Measurements from ENCODE around the gene SKAP1.

Gene SKAP1

DNA sequence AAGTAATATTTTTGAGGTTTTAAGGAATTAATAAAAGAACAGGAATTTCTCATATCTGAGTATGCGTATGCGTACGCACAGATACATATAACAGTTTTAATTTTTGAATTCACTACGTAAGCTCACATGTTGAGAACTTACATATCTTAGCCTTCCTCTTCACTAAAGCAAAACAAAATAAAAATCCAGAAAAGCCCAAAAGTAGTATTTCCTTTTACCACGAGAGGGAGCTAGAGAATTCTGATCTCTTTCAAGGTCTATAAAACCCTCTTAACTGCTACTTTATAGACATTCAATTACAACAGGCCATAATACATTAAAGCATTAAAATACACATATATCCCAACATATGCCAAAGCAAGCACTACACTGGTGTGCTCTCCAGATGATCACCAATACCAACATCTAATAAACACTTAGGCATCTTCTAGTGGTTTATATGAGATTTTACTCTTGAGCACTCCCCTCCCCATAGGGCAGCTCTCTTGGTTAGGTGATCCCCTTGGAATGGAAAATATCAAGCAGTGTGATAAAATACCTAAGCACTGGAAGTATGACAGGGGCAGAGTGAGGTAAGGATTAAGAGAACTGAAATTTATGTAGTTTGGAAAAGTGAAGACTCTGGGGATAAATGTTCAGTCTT lies 94.0 kb downstream of the SKAP1 start:
- Histone ChIP-seq H3K4me2 (ENCODE audit: insufficient read depth, low read length, poor library complexity, severe bottlenecking) (no peak overlapping the region), H3K9me3 (replicated peaks in 1 of 2; ENCODE audit: control insufficient read depth in 2 of 2, insufficient read depth in 1 of 2, low read depth in 1 of 2, low read length in 2 of 2) (no peaks in the 10 kb centered on the region), H3K36me3 (replicated peaks in 1 of 2; ENCODE audit: control insufficient read depth in 2 of 2, insufficient read depth in 2 of 2, low read length in 2 of 2) (no peaks in the 10 kb centered on the region), H3K79me1 (ENCODE audit: low read depth, low read length) (no peaks in the 10 kb centered on the region), H3K9ac (ENCODE audit: low read depth, low read length, poor library complexity) (no peak overlapping the region), H2BK15ac (ENCODE audit: low read length) (no peak overlapping the region), H4K8ac (ENCODE audit: low read depth, low read length) (no peak overlapping the region), H3K23ac (ENCODE audit: low read depth, low read length, poor library complexity) (no peak overlapping the region), H3K4ac (ENCODE audit: low read length) (no peak overlapping the region), H2AFZ (ENCODE audit: low read length) (no peak overlapping the region), H2BK120ac (ENCODE audit: low read depth, low read length) (no peak overlapping the region), H3K18ac (ENCODE audit: low read length) (no peak overlapping the region), H3K27ac (replicated peaks; ENCODE audit: low read length) (no peak overlapping the region), H2BK12ac (ENCODE audit: low read length) (no peak overlapping the region), H3K4me1 (ENCODE audit: control insufficient read depth in 2 of 2, insufficient read depth in 1 of 2, low read depth in 1 of 2, low read length in 2 of 2) (no peaks in the 10 kb centered on the region), H3K4me3 (ENCODE audit: low read length in 2 of 2) (no peak overlapping the region), H3K27me3 (ENCODE audit: control insufficient read depth in 3 of 3, insufficient read depth in 3 of 3, low read depth in 1 of 3, low read length in 3 of 3) (peaks cover 0 to 25% (median 3%) of the 10 kb centered on the region in 3 experiments), H3K14ac (ENCODE audit: low read length) (no peak overlapping the region), H2BK5ac (ENCODE audit: low read length) (no peak overlapping the region), H4K91ac (ENCODE audit: low read depth, low read length, poor library complexity) (no peak overlapping the region), H2AK5ac (ENCODE audit: low read depth, low read length) (no peak overlapping the region)
- peak; percentile 58 for DNase-seq (ENCODE audit: low spot score)
- WGBS, 2 donors (ENCODE audit: extremely low coverage in 2 of 2, insufficient read length in 2 of 2, insufficient replicate concordance in 1 of 2): no CpG with 5 or more reads among the region's 5 CpGs

DNA sequence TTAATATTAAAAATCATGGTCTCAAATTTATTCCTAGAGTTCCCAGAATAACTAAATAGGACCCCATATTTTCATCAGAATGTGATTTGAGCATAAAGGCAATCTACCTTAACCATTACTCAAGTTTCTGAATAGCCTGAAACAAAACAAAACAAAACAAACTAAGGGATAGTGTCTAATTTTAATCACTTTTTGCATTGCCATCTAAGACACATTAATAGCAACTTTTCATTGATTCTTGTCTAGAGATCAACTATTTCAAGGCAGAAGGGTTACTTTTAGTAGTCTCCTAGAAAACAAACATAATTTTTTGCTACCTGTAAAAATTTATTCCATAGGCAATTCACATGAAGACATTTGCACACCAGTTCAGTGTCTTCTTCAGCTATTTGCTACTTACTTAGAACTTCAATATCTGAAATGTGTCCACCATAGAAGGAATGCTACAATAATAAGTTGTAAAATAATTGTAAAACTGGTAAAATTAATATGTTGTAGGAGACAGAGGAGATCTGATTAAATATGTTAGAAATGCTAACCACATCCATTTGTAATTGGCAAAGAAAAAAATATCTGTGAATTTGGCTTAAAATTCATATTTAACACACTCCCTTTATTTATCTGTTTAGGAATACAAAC lies 94.7 kb downstream of the SKAP1 start:
- Histone ChIP-seq H4K91ac (ENCODE audit: low read depth, low read length, poor library complexity) (no peak overlapping the region), H3K18ac (ENCODE audit: low read length) (no peak overlapping the region), H3K4ac (ENCODE audit: low read length) (no peak overlapping the region), H4K8ac (ENCODE audit: low read depth, low read length) (no peak overlapping the region), H3K36me3 (replicated peaks in 1 of 2; ENCODE audit: control insufficient read depth in 2 of 2, insufficient read depth in 2 of 2, low read length in 2 of 2) (no peaks in the 10 kb centered on the region), H3K4me1 (ENCODE audit: control insufficient read depth in 2 of 2, insufficient read depth in 1 of 2, low read depth in 1 of 2, low read length in 2 of 2) (no peaks in the 10 kb centered on the region), H3K4me3 (ENCODE audit: low read length in 2 of 2) (no peak overlapping the region), H3K4me2 (ENCODE audit: insufficient read depth, low read length, poor library complexity, severe bottlenecking) (no peak overlapping the region), H3K27ac (replicated peaks; ENCODE audit: low read length) (no peak overlapping the region), H3K27me3 (ENCODE audit: control insufficient read depth in 3 of 3, insufficient read depth in 3 of 3, low read depth in 1 of 3, low read length in 3 of 3) (peaks cover 0 to 32% (median 3%) of the 10 kb centered on the region in 3 experiments), H3K9ac (ENCODE audit: low read depth, low read length, poor library complexity) (no peak overlapping the region), H2BK5ac (ENCODE audit: low read length) (no peak overlapping the region), H2AFZ (ENCODE audit: low read length) (no peak overlapping the region), H3K14ac (ENCODE audit: low read length) (no peak overlapping the region), H2BK15ac (ENCODE audit: low read length) (no peak overlapping the region), H3K23ac (ENCODE audit: low read depth, low read length, poor library complexity) (no peak overlapping the region), H3K79me1 (ENCODE audit: low read depth, low read length) (no peaks in the 10 kb centered on the region), H2BK120ac (ENCODE audit: low read depth, low read length) (no peak overlapping the region), H3K9me3 (replicated peaks in 1 of 2; ENCODE audit: control insufficient read depth in 2 of 2, insufficient read depth in 1 of 2, low read depth in 1 of 2, low read length in 2 of 2) (no peaks in the 10 kb centered on the region), H2AK5ac (ENCODE audit: low read depth, low read length) (no peak overlapping the region), H2BK12ac (ENCODE audit: low read length) (no peak overlapping the region)
- no peak for DNase-seq (ENCODE audit: low spot score)

DNA sequence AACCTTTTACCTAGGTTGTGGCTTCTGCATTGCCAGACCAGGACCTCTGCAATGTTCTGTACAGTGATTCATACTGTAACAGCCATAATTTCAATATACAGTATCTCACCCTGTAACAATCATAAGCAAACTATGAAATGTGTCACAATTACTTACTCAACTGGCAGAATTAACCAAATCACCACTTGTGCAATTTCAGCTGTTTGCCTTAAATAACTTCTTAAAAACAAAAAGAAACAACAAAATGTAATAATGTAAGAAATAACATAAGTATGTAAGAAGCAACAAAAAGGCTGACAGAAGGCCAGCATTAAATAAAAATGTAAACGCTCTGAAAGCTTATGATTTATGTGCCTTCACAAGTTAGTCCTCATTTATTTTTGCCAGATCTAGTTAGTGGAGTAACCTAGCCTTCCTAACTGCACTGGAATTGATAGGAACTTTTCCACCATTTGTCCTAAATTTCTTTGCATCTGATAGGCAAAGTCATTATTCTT lies 96.9 kb downstream of the SKAP1 start:
- Histone ChIP-seq H3K79me1 (ENCODE audit: low read depth, low read length) (no peaks in the 10 kb centered on the region), H3K18ac (ENCODE audit: low read length) (no peak overlapping the region)
- DNase-seq (ENCODE audit: low spot score): no peak

DNA sequence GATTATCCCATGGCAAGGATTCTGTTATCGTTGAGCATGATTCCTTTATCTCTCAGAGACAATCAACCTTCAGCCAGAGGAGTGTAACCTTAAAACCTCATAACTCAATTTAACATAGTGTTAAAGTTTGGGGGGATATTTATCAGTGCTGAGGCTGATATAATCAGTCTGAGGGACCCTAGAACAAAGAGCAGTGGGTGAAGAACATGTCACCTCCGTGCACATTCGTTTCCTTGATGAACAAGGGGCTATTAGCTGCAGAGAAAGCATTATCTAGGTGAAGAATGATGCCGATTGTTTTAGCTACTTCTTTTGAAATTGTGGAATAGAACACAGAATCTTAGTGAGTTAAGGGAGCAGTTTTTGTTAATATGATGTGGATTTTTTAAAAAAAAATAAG lies 99.1 kb downstream of the SKAP1 start:
- Histone ChIP-seq H3K23ac (ENCODE audit: low read depth, low read length, poor library complexity) (no peak overlapping the region), H3K79me1 (ENCODE audit: low read depth, low read length) (no peaks in the 10 kb centered on the region), H2BK120ac (ENCODE audit: low read depth, low read length) (no peak overlapping the region), H2BK15ac (ENCODE audit: low read length) (no peak overlapping the region), H3K27ac (replicated peaks; ENCODE audit: low read length) (no peak overlapping the region), H3K18ac (ENCODE audit: low read length) (no peak overlapping the region), H2BK5ac (ENCODE audit: low read length) (no peak overlapping the region), H3K36me3 (replicated peaks in 1 of 2; ENCODE audit: control insufficient read depth in 2 of 2, insufficient read depth in 2 of 2, low read length in 2 of 2) (no peaks in the 10 kb centered on the region), H2AK5ac (ENCODE audit: low read depth, low read length) (no peak overlapping the region), H3K27me3 (ENCODE audit: control insufficient read depth in 3 of 3, insufficient read depth in 3 of 3, low read depth in 1 of 3, low read length in 3 of 3) (peaks cover 0 to 21% (median 0%) of the 10 kb centered on the region in 3 experiments), H2AFZ (ENCODE audit: low read length) (no peak overlapping the region), H3K9ac (ENCODE audit: low read depth, low read length, poor library complexity) (no peak overlapping the region), H3K4me3 (ENCODE audit: low read length in 2 of 2) (no peak overlapping the region), H3K9me3 (replicated peaks in 1 of 2; ENCODE audit: control insufficient read depth in 2 of 2, insufficient read depth in 1 of 2, low read depth in 1 of 2, low read length in 2 of 2) (no peaks in the 10 kb centered on the region), H4K91ac (ENCODE audit: low read depth, low read length, poor library complexity) (no peak overlapping the region), H2BK12ac (ENCODE audit: low read length) (no peak overlapping the region), H3K4ac (ENCODE audit: low read length) (no peak overlapping the region), H4K8ac (ENCODE audit: low read depth, low read length) (no peak overlapping the region), H3K4me2 (ENCODE audit: insufficient read depth, low read length, poor library complexity, severe bottlenecking) (no peak overlapping the region), H3K14ac (ENCODE audit: low read length) (no peak overlapping the region), H3K4me1 (ENCODE audit: control insufficient read depth in 2 of 2, insufficient read depth in 1 of 2, low read depth in 1 of 2, low read length in 2 of 2) (no peaks in the 10 kb centered on the region)
- DNase-seq (ENCODE audit: low spot score): no peak
- no CpG with 5 or more reads among the region's 4 CpGs for WGBS, 2 donors (ENCODE audit: extremely low coverage in 2 of 2, insufficient read length in 2 of 2, insufficient replicate concordance in 1 of 2)

More for the DNA sequence above, 96.9 kb downstream of the SKAP1 start:
- H3K9ac ChIP-seq (ENCODE audit: low read depth, low read length, poor library complexity): no peak overlapping the region
- no peak overlapping the region for H3K27ac ChIP-seq (replicated peaks; ENCODE audit: low read length)
- H3K4me2 ChIP-seq (ENCODE audit: insufficient read depth, low read length, poor library complexity, severe bottlenecking): no peak overlapping the region
- H2BK120ac ChIP-seq (ENCODE audit: low read depth, low read length): no peak overlapping the region
- no peak overlapping the region for H2AK5ac ChIP-seq (ENCODE audit: low read depth, low read length)
- H3K9me3 ChIP-seq (replicated peaks in 1 of 2; ENCODE audit: control insufficient read depth in 2 of 2, insufficient read depth in 1 of 2, low read depth in 1 of 2, low read length in 2 of 2): no peaks in the 10 kb centered on the region
- H4K8ac ChIP-seq (ENCODE audit: low read depth, low read length): no peak overlapping the region
- peaks cover 0 to 26% (median 3%) of the 10 kb centered on the region in 3 experiments for H3K27me3 ChIP-seq (ENCODE audit: control insufficient read depth in 3 of 3, insufficient read depth in 3 of 3, low read depth in 1 of 3, low read length in 3 of 3)
- no peak overlapping the region for H4K91ac ChIP-seq (ENCODE audit: low read depth, low read length, poor library complexity)
- no peaks in the 10 kb centered on the region for H3K36me3 ChIP-seq (replicated peaks in 1 of 2; ENCODE audit: control insufficient read depth in 2 of 2, insufficient read depth in 2 of 2, low read length in 2 of 2)
- no peak overlapping the region for H2BK15ac ChIP-seq (ENCODE audit: low read length)
- H3K4me3 ChIP-seq (ENCODE audit: low read length in 2 of 2): no peak overlapping the region
- H3K14ac ChIP-seq (ENCODE audit: low read length): no peak overlapping the region
- H2BK5ac ChIP-seq (ENCODE audit: low read length): no peak overlapping the region
- H3K4ac ChIP-seq (ENCODE audit: low read length): no peak overlapping the region
- H3K23ac ChIP-seq (ENCODE audit: low read depth, low read length, poor library complexity): no peak overlapping the region
- no CpG with 5 or more reads among the region's 1 CpG for WGBS, 2 donors (ENCODE audit: extremely low coverage in 2 of 2, insufficient read length in 2 of 2, insufficient replicate concordance in 1 of 2)
- no peaks in the 10 kb centered on the region for H3K4me1 ChIP-seq (ENCODE audit: control insufficient read depth in 2 of 2, insufficient read depth in 1 of 2, low read depth in 1 of 2, low read length in 2 of 2)
- H2AFZ ChIP-seq (ENCODE audit: low read length): no peak overlapping the region
- H2BK12ac ChIP-seq (ENCODE audit: low read length): no peak overlapping the region
